GM12878 (cell line): ENCODE results near the gene TOE1. TPM values are rescaled to one million over a fixed set of nuclear protein-coding genes. Genes with fewer than 3 reads are reported as not detected.

ENCODE experiments used
- ATAC-seq: fragments of 200-7000 bp; cut with Tn5 transposase; 3 replicates; pipeline ENCODE4 v1.9.1; 2020; ENCODE audit warnings: mild to moderate bottlenecking, moderate library complexity
- BruUV-seq: library from RNA; stranded (reverse); fragments of 400-500 nt; replicated peaks from 2 replicates; lab custom pipeline; 2021; lab: Mats Ljungman, UMichigan
- CTCF ChIA-PET: fragments of 300-600 bp; sonication (Branson Sonifier 250); formaldehyde crosslinking; extraction: SDS; loops from one replicate; lab custom pipeline; 2021; ENCODE audit warnings: inconsistent platforms; lab: Yijun Ruan, JAX
- POLR2A ChIA-PET: fragments of 350-600 bp; formaldehyde crosslinking; extraction: SDS; loops from one replicate; lab custom pipeline; 2021; ENCODE audit warnings: inconsistent platforms; lab: Charles Lee
- RAD21 ChIA-PET: fragments of 300-600 bp; sonication (Branson Sonifier 250); formaldehyde crosslinking; loops from one replicate; lab custom pipeline; 2023; ENCODE audit warnings: antibody characterized with exemption; ENCODE audit not compliant: unreplicated experiment; lab: Charles Lee
- SMC1A ChIA-PET: fragments of 300-600 bp; sonication (Branson Sonifier 250); formaldehyde crosslinking; loops from one replicate; lab custom pipeline; 2023; ENCODE audit not compliant: unreplicated experiment, uncharacterized antibody; lab: Charles Lee
- DNase-seq: peaks from one replicate; pipeline ENCODE4 v3.0.0-alpha.2; 2011; ENCODE audit warnings: low read depth, low spot score
- FAIRE-seq: peaks from 3 replicates; lab custom pipeline; 2011; peaks lifted over from hg19 to GRCh38; lab: Jason Lieb, UNC
- H2AFZ ChIP-seq: 2 replicates; pipeline ENCODE4 v1.6.0; 2011; ENCODE audit warnings: low read depth, low read length, control low read depth; ENCODE audit not compliant: control insufficient read depth
- H3K27ac ChIP-seq: 2 replicates; pipeline ENCODE4 v1.5.1; 2011; ENCODE audit warnings: control low read depth; ENCODE audit not compliant: control insufficient read depth, insufficient read depth
- H3K27me3 ChIP-seq, 2 experiments: replicated peaks in 1 of 2; 2 replicates each; pipeline versions ENCODE4 v1.6.0 to v1.6.1; 2011; ENCODE audit warnings: low read length in 1 of 2; ENCODE audit not compliant: control insufficient read depth in 2 of 2, insufficient read depth in 2 of 2
- H3K36me3 ChIP-seq, 2 experiments: 2 replicates each; pipeline ENCODE4 v1.5.1; 2011; ENCODE audit warnings: low read length in 1 of 2; ENCODE audit not compliant: control insufficient read depth in 2 of 2, insufficient read depth in 2 of 2
- H3K4me1 ChIP-seq: 2 replicates; pipeline ENCODE4 v1.6.1; 2011; ENCODE audit warnings: mild to moderate bottlenecking, low read length, moderate library complexity, mixed read lengths; ENCODE audit not compliant: control insufficient read depth, insufficient read depth
- H3K4me2 ChIP-seq: 2 replicates; pipeline ENCODE4 v1.6.0; 2011; ENCODE audit warnings: control low read depth; ENCODE audit not compliant: control insufficient read depth, insufficient read depth
- H3K4me3 ChIP-seq: fragments of 200-600 bp; sonication (generic); 2 replicates; pipeline ENCODE4 v1.5.1; 2016
- H3K79me2 ChIP-seq: 2 replicates; pipeline ENCODE4 v1.6.0; 2011; ENCODE audit warnings: low read length; ENCODE audit not compliant: control insufficient read depth, insufficient read depth
- H3K9ac ChIP-seq: 2 replicates; pipeline ENCODE4 v1.8.0; 2011; ENCODE audit warnings: low read length, control low read depth, mixed read lengths; ENCODE audit not compliant: control insufficient read depth, insufficient read depth
- H3K9me3 ChIP-seq: replicated peaks from 3 replicates; pipeline ENCODE4 v1.5.1; 2011; ENCODE audit warnings: mild to moderate bottlenecking, low read length; ENCODE audit not compliant: control insufficient read depth, insufficient read depth
- H4K20me1 ChIP-seq: 2 replicates; pipeline ENCODE4 v1.6.0; 2011; ENCODE audit not compliant: control insufficient read depth, insufficient read depth
- BHLHE40 ChIP-seq, 2 experiments: fragments of 450-650 bp in 1 of 2; IDR thresholded peaks; 2 replicates each; pipeline ENCODE4 v1.6.1; 2011 to 2017; ENCODE audit warnings: low read depth in 2 of 2, borderline replicate concordance in 1 of 2, improper control_type of control experiment in 1 of 2, low read length in 1 of 2, mild to moderate bottlenecking in 1 of 2
- JUNB ChIP-seq: IDR thresholded peaks from 2 replicates; pipeline ENCODE4 v1.6.1; 2016; ENCODE audit warnings: antibody characterized with exemption, mild to moderate bottlenecking
- MTA3 ChIP-seq: IDR thresholded peaks from 2 replicates; pipeline ENCODE4 v1.6.1; 2012; ENCODE audit warnings: low read length, inconsistent platforms, borderline replicate concordance
- POLR2AphosphoS5 ChIP-seq: IDR thresholded peaks from 2 replicates; pipeline ENCODE4 v1.6.1; 2011; ENCODE audit warnings: mild to moderate bottlenecking, low read length, inconsistent platforms
- RCOR1 ChIP-seq: conservative IDR thresholded peaks from 2 replicates; pipeline ENCODE4 v1.6.1; 2012; ENCODE audit warnings: low read depth, low read length, improper control_type of control experiment
- SKIL ChIP-seq: fragments of 450-650 bp; IDR thresholded peaks from 2 replicates; pipeline ENCODE4 v1.6.1; 2017; ENCODE audit warnings: mild to moderate bottlenecking, low read depth, inconsistent platforms; ENCODE audit not compliant: poor library complexity, severe bottlenecking
- SMAD5 ChIP-seq: IDR thresholded peaks from 2 replicates; pipeline ENCODE4 v1.6.1; 2016; ENCODE audit warnings: antibody characterized with exemption, low read depth
- SP1 ChIP-seq: IDR thresholded peaks from one replicate; pipeline ENCODE4 v1.6.1; 2011; ENCODE audit warnings: low read depth, low read length
- SPI1 ChIP-seq: IDR thresholded peaks from 2 replicates; pipeline ENCODE4 v1.6.1; 2011; ENCODE audit warnings: low read depth, mild to moderate bottlenecking, low read length, moderate library complexity, borderline replicate concordance; ENCODE audit not compliant: insufficient read depth
- STAT3 ChIP-seq: IDR thresholded peaks from 2 replicates; pipeline ENCODE4 v1.6.1; 2011; ENCODE audit warnings: low read depth, low read length, improper control_type of control experiment
- TAF1 ChIP-seq: IDR thresholded peaks from 2 replicates; pipeline ENCODE4 v1.6.1; 2011; ENCODE audit warnings: mild to moderate bottlenecking, low read depth, low read length, borderline replicate concordance
- ZNF384 ChIP-seq: IDR thresholded peaks from 2 replicates; pipeline ENCODE4 v1.6.1; 2012; ENCODE audit warnings: low read depth, mild to moderate bottlenecking, low read length, improper control_type of control experiment, borderline replicate concordance
- ZZZ3 ChIP-seq: IDR thresholded peaks from 2 replicates; pipeline ENCODE4 v1.6.1; 2011; ENCODE audit warnings: low read depth; ENCODE audit not compliant: control insufficient read depth, insufficient read length
- WGBS: methylation state at CpG from one replicate; pipeline ENCODE4 v1.1.6; 2016; ENCODE audit warnings: low lambda C conversion rate; ENCODE audit not compliant: insufficient replicate concordance, insufficient coverage; ENCODE audit errors: missing lambda C conversion rate; 5-methylcytosine and 5-hydroxymethylcytosine counted together
- in situ Hi-C: fragments of 300-500 bp; cut with MboI; formaldehyde crosslinking; loops from 9 replicates; pipeline ENCODE4 v1.14.3; 2018; ENCODE audit warnings: mixed read lengths
- intact Hi-C: fragments of 100-400 bp; cut with micrococcal nuclease; formaldehyde crosslinking; loops from one replicate; pipeline ENCODE4 v1.14.2; 2022; ENCODE audit not compliant: unreplicated experiment
- polyA plus RNA-seq, 11 experiments: library from polyadenylated mRNA; depleted of rRNA in 4 of 11; unstranded in 6 of 11; stranded (reverse) in 5 of 11; fragments of >200 nt; fragmentation: Nextera tagmentation in 4 of 11; fragmentation: Illumina TruSeq in 1 of 11; extraction: Ambion mirVana in 4 of 11; extraction: Trizol in 1 of 11; gene quantifications; 1 replicate in 1 of 11; 2 replicates in 10 of 11; pipeline versions ENCODE4 v1.2.1 to v1.2.3, GENCODE V29; 2011 to 2016; ENCODE audit warnings: inconsistent platforms in 2 of 11, missing spikeins in 2 of 11, low read depth in 1 of 11
- total RNA-seq, 4 experiments: library from RNA; depleted of rRNA in 3 of 4; stranded (reverse); fragments of >200 nt in 3 of 4; fragmentation: Illumina TruSeq in 1 of 4; extraction: Trizol in 1 of 4; gene quantifications; 2 replicates each; pipeline versions ENCODE4 v1.2.1 to v1.2.3, GENCODE V29; 2013 to 2021
- TF ChIP-seq, protein P1 (sequence below): fragments of 450-650 bp; IDR thresholded peaks from 2 replicates; pipeline ENCODE4 v1.6.1; 2018; ENCODE audit warnings: mild to moderate bottlenecking, low read depth, moderate library complexity; ENCODE audit not compliant: partially characterized antibody
- TF ChIP-seq, protein P2 (sequence below): IDR thresholded peaks from 2 replicates; pipeline ENCODE4 v1.6.1; 2011; ENCODE audit warnings: borderline replicate concordance, low read depth, mild to moderate bottlenecking, moderate library complexity, low read length; ENCODE audit not compliant: insufficient read depth, poor library complexity, severe bottlenecking

The TOE1 gene
- total and polyA plus RNA-seq, 10 of the 15 experiments (the other 5 are each of a cell fraction or from before 2014, with no cell fraction given) = 22.7 to 38.0 (median 33.3) TPM

DNA sequence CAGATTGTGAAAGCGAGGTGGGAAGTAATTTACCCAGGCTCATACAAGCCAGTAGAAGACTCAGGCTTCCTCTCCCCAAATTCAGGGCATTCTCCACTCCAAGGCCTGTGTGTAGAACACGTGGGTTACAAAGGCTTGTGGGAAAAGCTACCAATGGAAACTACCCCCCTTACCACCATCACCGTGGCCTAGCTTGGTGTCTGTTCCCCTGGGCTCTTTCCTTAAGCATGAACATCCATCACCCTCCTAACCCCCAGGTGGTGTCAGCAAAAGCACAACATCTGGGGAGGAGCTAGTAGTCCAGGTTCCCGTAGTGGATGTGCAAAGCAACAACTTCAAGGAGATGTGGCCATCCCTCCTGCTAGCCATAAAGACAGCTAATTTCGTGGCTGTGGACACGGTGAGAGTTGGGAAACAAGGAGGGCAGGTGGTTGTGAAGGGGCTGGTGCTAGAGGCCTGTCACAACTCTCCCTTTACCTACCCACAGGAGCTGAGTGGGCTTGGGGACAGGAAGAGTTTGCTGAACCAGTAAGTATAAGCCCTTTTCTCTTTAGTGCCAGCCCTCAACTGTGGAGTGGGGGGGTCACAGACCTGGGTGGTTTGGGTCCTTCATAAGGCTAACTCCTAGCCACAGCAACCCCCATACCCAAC lies 971 bp downstream of the TOE1 start:
- 8% methylated on average over 6 of the region's 6 CpGs for WGBS
- H3K79me2 ChIP-seq = peaks cover 38% of the 10 kb centered on the region
- peak overlapping the region; percentile 93 for H3K27ac ChIP-seq
- in situ Hi-C loops = no loop called here
- ATAC-seq = peak; percentile 6
- no peak overlapping the region for H2AFZ ChIP-seq
- RAD21 ChIA-PET = interaction anchor here (0.7 to 4.1 kb wide), 20 partner anchors 10 to 609 kb away, joined by 3 to 83 read pairs (median 5); partner anchors contain the start of genes CCDC163, HECTD3, HPDL and MMACHC
- intact Hi-C loops = loop anchor here (1.0 to 5.0 kb wide), 4 partner anchors 37 to 346 kb away; partner anchors contain the start of genes CCDC163, GPBP1L1, HECTD3 and MMACHC
- CTCF ChIA-PET = interaction anchor here (0.9 to 6.6 kb wide), 15 partner anchors 14 to 329 kb away, joined by 3 to 94 read pairs (median 9); partner anchors contain the start of genes CCDC163, HECTD3, HPDL and MMACHC
- no TSS peak for BruUV-seq
- H3K9me3 ChIP-seq = no peaks in the 10 kb centered on the region
- H3K27me3 ChIP-seq = no peaks in the 10 kb centered on the region
- H3K4me2 ChIP-seq = peak overlapping the region; percentile 82
- peak; percentile 47 for FAIRE-seq
- H4K20me1 ChIP-seq = no peaks in the 10 kb centered on the region
- H3K9ac ChIP-seq = peak overlapping the region; percentile 98
- DNase-seq = no peak
- SMC1A ChIA-PET = interaction anchor here (1.0 to 7.9 kb wide), 18 partner anchors 7 to 329 kb away, joined by 3 to 73 read pairs (median 9); partner anchors contain the start of genes CCDC163, HPDL, MMACHC and TESK2
- H3K4me3 ChIP-seq = peak overlapping the region; percentile 71
- POLR2A ChIA-PET = interaction anchor here (0.7 to 5.4 kb wide), 19 partner anchors 8 to 355 kb away, joined by 3 to 98 read pairs (median 6); partner anchors contain the start of genes AKR1A1, CCDC163, EIF2B3 and GPBP1L1
- peaks cover 11% of the 10 kb centered on the region for H3K4me1 ChIP-seq
- H3K36me3 ChIP-seq = peaks cover 19 to 25% of the 10 kb centered on the region in 2 experiments
- TF ChIP-seq SP1 (no peak), SMAD5 (peak; percentile 70), RCOR1 (no peak), ZZZ3 (no peak), MTA3 (no peak), SPI1 (no peak), BHLHE40 (IDR thresholded peaks at IDR 0.05; ENCODE audit: borderline replicate concordance in 1 of 2, low read depth in 2 of 2, low read length in 1 of 2) (no peak), SKIL (no peak), TAF1 (no peak), ZNF384 (no peak), POLR2AphosphoS5 (peak; percentile 37; the same call in 1 of the 2 replicates), JUNB (no peak), STAT3 (no peak)
- TF ChIP-seq, protein P1, sequence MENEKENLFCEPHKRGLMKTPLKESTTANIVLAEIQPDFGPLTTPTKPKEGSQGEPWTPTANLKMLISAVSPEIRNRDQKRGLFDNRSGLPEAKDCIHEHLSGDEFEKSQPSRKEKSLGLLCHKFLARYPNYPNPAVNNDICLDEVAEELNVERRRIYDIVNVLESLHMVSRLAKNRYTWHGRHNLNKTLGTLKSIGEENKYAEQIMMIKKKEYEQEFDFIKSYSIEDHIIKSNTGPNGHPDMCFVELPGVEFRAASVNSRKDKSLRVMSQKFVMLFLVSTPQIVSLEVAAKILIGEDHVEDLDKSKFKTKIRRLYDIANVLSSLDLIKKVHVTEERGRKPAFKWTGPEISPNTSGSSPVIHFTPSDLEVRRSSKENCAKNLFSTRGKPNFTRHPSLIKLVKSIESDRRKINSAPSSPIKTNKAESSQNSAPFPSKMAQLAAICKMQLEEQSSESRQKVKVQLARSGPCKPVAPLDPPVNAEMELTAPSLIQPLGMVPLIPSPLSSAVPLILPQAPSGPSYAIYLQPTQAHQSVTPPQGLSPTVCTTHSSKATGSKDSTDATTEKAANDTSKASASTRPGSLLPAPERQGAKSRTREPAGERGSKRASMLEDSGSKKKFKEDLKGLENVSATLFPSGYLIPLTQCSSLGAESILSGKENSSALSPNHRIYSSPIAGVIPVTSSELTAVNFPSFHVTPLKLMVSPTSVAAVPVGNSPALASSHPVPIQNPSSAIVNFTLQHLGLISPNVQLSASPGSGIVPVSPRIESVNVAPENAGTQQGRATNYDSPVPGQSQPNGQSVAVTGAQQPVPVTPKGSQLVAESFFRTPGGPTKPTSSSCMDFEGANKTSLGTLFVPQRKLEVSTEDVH = no peak
- TF ChIP-seq, protein P2, sequence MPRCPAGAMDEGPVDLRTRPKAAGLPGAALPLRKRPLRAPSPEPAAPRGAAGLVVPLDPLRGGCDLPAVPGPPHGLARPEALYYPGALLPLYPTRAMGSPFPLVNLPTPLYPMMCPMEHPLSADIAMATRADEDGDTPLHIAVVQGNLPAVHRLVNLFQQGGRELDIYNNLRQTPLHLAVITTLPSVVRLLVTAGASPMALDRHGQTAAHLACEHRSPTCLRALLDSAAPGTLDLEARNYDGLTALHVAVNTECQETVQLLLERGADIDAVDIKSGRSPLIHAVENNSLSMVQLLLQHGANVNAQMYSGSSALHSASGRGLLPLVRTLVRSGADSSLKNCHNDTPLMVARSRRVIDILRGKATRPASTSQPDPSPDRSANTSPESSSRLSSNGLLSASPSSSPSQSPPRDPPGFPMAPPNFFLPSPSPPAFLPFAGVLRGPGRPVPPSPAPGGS = no peak
